HG03139 (cell line): ENCODE results near the gene NR1H2.
A peak's percentile ranks its signal among the peaks of the same experiment; 100 is the strongest.
"Not testable (repeated sequence)": the region's sequence is repeated elsewhere in the genome, so short reads cannot be mapped to it uniquely, and the experiment has no call there.

Experiments
- ATAC-seq: cut with Tn5 transposase; IDR thresholded peaks from one replicate; pipeline ENCODE4 v1.9.1; 2021; ENCODE audit not compliant: unreplicated experiment

The NR1H2 gene

DNA sequence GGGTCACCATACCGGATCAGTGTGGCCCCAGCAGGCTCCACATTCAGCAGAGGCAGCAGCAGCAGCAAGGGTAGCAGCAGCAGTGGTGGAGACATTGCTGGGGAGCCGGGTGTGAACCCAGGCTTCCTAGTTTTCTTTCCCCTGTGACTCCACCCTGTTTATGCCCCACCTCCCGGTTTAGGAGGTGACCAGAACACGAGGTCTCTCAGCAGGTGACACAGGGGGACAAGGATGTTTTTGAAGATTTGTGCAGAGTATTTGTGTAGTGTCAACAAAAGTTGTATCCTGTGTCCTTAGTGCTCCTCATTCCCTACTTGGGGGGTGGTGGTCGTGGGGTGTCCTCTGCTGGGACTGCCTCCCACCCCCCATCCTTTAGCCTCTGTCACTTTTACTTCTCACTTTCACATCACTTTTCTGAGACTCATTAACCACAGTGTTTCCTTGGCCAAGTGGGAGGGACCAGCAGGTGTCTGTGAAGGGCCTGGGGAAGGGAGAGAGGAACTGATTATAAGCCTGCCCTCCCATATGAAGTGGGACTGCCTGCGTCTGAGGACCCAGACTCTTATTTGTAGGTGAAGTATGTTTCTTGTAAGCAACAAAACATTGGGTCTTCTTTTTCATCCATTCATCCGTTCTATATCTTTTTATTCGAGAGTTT, 31.5 kb upstream of the NR1H2 start:
- ATAC-seq = peak; percentile 42

DNA sequence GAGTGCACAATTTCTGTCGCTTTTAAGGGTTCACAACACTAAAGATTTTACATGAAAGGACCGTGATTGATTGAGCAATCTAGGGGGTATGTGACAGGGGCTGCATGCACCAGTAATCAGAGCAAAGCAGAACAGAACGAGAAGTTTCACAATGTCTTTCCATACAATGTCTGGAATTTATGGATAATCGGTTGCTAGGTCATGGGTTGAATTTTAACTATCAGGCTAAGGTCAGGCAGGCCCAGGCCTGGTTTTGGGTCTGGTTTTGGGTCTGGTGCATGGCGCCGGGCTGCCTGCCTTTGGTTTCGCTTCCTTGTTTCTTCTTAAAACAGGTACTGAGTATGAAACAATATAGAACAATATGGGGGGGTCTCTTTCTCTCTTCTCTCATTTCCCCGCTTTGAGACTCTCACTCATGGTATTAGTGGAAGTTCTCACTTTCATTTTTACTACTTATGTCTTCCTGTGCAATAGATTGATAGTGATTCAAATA, 29.1 kb upstream of the NR1H2 start:
- not testable (repeated sequence) for ATAC-seq

DNA sequence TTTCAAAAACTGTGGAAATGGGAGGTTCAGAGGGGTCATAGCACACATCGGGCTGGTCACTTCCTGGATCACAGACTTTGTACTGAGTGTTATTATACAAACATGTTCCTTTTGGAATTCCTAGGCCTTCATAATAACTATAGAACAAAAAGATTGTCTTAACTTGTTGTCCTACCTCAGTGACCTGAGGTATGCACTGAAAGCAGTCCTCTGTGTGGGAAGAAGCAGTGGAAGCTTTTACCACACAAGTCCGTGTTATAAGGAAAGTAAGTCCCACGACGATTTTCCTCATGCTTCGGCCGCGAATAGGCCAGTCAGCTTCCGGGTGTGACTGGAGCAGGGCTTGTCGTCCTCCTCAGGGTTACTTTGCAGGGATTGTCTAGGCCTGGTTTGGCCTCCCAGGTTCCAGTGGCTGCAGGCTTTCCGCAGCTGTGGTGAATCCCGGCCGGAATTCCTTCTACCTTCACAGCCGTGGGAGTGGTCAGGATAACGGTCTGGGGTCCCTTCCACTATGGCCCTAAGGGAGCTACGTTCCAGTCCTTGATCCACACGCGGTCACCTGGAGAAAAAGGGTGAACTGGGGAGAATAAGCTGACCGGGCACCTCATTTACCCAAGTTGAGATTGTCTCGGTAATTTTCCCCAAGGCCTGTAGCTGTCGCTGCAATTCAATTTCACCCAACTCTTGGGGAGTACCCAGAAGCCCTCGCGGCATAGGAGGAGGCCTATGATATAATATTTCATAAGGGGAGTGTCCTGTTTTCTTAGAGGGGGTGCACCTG, 26.8 kb upstream of the NR1H2 start:
- ATAC-seq = no peak

DNA sequence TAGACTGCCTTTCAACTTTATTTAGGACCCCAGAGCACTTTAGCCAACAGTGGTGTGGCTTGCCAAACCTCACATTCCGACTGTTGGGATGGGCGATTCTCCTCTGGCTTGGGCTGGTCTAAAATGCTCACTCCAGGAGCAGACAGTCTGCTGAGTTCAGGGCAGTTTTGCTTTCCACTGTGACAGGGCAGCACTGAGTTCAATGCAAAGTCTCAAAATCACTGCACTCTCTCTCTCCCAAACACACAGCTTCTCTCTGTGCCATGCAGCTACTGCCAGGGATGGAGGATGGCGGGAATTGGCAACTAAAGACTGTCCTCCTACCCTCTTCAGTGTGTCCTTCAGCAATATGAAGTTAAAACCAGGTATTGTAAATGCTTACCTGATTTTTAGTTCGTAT, 24.0 kb upstream of the NR1H2 start:
- ATAC-seq = no peak

DNA sequence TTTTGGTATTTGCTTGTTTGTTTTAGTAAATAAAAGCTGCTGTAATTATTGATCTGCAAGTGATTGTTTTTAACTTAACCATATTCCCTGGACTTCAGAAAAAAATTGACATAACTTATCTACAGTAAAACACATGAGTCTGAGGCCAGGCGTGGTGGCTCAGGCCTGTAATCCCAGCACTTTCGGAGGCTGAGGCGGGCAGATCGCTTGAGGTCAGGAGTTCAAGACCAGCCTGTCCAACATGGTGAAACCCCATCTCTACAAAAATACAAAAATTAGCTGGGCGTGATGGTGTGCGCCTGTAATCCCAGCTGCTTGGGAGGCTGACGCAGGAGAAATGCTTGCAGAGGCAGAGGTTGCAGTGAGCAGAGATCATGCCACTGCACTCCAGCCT, 22.8 kb upstream of the NR1H2 start:
- ATAC-seq = not testable (repeated sequence)

DNA sequence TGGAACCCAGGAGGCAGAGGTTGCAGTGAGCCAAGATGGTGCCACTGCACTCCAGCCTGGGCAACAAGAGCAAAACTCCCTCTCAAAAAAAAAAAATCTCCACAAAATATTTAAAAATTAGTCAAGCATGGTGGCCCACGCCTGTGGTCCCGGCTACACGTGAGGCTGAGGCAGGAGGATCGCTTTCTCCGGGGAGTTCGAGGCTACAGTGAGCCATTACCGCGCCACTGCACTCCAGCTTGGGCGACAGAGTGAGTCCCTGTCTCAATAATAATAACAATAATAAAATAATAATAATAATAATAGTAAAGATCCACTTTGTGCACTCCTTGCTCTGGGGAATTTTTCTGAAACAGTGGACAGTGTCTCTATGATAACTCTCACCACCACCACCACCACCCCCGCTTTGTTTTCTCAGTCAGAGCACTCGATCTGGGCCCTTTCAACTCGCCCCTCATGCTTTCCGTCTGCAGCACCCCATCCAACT, 19.5 kb upstream of the NR1H2 start:
- no peak for ATAC-seq

DNA sequence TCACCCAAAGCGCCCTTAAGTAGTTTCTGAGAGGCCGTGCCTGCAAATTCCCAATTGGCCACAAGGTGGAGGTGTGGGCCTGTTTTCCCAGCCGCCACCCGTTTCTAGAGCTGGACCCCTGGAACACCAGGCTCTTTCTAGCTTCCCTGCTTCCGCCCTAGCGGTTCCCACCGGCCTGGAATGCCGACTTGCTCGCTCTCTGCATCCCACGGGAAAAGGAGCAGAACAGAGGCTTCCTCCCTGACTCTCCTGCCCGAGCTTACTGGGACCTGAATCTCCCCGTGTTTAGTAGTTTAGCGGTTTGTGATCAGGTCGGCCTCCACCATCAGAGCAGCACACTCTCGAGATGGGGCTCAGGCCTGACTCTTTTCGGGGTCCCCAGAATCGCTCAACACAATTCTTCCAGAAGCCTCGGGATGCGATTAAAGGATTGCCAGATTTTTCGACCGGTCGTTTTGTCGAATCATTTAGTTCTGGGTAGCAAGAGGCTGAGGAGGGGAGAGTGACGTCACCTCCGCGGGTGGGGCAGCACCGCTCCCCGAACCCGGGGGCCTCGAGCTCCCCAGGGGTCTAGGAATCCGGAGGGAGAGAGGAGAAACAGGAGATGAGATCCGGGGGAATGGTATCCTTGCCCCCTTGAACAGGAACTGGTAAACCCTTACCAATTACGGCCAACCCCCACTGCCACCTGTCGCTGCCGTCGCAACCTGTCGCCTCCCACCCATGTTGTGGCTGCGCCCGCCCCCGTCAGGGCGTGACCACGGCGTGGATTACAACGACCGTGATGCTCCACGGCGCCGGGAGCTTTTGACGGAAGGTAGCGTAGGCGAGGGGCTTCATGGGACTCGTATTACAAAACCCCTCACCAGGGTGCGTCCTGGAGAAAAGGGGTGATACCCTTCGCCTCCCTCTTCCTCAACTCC, 18.8 kb upstream of the NR1H2 start:
- ATAC-seq = no peak

DNA sequence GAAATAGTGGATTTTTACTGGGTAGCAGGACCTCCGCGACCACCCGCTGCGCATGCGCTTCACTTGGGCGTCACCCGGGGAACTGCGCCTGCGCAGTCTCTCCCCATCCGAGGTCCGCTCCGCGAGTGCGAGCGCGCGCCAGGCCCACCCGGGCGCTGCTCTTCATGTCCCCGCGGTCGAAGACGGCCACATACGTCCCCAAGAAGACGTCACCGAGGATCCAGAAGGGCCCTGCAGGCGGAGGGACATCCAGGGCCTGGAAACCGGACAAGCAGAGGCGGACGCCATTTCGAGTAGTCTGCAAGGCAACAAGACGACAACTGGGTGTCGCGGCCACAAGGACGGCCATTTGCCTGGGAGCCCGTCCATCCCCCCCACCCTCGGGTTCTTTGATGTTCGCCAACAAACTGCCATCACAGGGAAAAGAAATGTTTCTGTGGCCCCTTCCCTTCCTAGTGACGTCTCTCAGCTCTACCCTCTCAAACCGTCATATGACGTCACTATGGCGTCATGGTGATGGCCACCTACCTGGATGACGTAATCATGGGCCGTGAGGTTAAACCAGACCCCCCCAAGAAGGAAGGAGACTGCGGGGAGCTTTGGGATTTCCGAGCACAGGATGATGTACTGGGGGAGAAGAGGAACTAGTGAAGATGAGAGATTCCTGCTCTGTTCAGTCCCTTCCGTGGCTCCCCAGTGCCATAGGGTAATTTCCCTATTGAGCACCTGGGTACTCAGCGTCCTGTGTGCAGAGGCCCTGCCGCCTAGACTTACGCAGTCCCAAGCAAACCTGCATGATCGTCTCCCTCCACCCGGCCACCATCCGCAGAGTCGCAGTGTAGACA, 17.6 kb upstream of the NR1H2 start:
- ATAC-seq = no peak

DNA sequence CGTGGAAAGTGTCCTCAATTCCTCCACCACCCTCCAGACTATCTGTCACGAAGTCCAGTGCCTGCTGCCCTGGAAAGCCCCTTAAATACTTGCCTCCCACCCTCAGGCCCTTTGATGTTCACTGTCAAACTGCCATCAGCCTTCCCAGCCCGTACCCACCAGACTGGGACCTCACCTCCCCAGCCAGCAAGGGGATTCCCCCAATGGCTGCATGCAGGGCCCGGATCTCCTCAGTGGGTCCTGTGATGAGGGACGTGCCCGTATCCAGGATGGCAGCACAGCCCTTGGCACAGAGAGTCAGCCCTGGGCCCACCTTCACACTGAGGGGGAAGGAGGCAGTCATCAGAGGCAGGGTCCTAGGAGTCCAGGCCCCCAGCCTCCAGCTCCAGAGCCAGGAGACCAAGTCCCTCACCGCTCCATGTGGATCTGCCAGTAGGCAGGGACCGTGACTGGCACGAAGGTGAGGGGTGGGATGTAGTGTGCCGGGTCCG, 16.9 kb upstream of the NR1H2 start:
- no peak for ATAC-seq

DNA sequence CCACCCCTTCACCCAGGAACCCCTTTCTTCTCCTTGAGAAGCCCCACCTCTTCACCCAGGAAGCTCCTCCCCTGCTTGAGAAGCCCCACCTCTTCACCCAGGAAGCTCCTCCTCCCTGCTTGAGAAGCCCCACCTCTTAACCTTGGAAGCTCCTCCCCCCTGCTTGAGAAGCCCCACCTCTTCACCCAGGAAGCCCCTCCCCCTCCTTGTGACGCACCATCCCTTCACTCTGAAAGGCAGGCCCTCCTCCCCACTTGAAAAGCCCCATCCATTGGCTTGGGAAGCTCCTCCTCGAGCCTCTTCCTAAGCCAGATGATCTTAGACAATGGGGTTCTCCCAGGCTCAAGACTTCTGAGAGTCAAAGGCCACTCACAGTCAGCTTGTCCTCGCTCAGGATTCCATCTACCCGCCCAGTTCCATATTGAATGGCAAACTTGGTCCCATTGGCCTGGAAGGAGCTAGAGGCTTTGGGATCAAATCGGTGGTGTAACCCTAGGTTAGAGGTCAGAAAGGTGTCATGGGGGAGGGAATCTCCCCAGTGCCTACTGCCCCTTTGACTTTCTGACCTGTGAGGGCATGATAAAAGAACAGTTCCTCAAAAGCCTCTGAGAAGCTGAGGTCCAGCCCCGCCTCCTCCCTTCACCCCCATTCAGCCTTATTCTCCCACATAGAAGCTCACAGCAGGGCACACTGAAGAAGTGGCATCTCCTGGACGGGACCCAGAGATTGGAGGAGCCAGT, 14.8 kb upstream of the NR1H2 start:
- ATAC-seq = no peak

DNA sequence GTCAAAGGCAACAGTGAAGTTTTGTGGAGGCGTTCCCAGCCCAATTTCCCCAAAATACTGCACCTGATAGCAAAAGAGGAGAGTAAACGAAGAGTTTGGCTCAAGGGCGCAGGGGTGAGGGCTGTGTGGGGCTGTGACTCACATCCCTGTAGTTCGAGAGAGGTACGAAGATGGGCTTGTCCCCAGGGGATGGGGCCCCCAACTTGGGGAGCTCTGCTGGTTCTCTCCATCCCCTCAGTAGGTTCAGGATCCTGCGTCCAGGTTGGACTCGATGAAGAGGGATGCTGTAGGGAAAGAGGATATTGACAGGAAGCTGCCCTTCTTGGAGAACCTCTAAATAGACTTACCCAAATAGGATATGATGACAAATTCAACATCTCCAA, 14.2 kb upstream of the NR1H2 start:
- no peak for ATAC-seq

DNA sequence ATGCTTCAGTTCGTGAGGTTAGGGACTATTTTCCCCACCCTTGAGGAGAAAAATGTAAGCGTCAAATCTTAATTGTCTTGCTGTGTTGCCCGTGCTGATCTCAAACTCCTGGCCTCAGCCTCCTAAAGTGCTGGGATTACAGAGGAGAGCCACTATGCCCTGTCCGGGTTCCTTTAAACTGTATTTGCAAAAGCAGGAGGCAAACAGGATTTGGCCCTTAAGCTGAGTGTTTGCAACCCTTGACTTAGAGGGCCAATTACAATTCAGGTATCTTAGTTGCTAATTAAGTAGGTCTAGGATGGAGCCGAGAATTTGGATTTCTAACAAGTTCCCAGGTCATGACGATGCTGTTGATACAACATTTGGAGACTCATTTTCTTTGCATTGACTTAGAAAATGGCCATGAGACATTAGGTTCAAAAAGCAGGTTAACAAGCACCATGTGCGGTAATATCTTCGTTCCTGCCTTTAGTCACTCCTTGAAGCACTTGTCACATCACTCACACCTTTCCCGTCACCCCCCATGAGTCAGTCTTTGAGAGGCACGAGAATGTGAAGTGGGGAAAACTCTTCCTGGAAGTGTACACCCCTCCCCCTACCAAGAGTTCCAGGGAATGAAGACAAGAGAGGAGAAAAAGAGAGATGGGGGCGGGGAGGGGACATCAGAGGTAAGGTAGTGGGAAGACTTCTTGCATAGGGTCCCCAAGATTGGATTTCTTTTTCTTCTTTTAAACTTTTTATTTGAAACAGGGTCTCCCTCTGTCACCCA, 13.4 kb upstream of the NR1H2 start:
- no peak for ATAC-seq

DNA sequence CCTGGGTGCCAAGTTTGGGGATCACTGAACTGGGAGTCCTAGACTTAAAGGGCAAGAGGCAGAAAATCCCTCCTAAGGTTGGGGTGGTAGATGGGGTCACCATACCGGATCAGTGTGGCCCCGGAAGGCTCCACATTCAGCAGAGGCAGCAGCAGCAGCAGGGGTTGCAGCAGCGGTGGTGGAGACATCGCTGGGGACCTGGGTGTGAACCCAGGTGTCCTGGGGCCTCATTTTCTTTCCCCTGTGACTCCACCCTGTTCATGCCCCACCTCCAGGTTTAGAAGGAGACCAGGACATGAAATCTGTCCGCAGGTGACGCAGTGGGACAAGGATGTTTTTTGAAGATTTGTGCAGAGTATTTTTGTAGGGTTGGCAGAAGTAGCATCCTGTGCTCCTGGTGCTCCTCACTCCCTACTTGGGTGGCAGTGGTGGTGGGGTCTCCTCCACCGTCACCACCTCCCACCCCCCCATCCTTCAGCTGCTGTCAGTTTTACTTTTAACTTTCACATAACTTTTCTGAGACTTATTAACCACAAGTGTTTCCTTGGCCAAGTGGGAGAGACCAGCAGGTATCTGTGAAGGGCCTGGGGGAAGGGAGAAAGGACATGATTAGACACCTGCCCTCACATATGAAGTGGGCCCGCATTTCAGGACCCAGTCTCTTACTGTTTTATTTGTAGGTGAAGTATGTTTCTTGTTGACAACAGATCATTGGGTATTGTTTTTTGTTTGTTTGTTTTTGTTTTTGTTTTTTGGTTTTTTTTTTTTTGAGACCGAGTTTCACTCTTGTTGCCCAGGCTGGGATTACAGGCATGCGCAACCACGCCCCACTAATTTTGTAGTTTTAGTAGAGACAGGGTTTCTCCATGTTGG, 10.6 kb upstream of the NR1H2 start, which contains the start of gene NAPSA:
TSS of gene NAPSA (minus strand) at position 206 of the 873 bp plus-strand sequence. CDS start at position 188, 18 bp downstream.
- no peak for ATAC-seq

DNA sequence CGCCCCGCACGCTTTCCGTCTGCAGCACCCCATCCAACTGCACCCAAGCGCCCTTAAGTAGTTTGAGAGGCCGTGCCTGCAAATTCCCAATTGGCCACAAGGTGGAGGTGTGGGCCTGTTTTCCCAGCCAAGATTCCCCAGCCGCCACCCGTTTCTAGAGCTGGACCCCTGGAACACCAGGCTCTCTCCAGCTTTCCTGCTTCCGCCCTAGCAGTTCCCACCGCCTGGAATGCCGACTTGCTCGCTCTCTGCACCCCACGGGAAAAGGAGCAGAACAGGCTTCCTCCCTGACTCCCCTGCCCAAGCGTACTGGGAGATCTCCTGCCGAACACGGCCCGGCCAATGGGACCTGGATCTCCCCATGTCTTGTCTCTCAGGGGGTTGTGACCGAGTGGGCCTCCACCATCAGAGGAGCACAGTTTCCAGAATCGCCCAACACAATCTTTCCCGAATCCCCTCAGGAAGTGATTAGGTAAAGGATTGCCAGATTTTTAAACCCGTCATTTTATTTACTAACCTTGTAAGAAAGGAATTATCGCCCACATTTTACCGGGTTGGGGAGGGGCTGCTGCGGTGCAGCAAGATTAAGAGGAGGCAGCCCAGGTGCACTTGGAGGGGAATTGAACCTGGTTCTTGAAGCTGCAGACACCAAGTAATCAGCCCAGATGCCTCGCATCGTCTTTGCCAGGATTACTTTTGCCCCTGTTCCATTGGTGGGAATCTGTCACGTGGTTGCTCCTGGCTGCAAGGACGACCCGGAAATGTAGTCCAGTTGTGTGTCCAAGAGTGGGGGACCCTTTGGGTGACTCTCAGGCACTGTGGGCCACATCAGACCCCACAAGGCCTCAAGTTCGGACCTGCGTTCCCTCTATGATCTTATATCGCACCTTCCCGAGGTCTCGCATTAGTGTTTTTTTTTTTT, 7.3 kb upstream of the NR1H2 start:
- ATAC-seq = no peak

DNA sequence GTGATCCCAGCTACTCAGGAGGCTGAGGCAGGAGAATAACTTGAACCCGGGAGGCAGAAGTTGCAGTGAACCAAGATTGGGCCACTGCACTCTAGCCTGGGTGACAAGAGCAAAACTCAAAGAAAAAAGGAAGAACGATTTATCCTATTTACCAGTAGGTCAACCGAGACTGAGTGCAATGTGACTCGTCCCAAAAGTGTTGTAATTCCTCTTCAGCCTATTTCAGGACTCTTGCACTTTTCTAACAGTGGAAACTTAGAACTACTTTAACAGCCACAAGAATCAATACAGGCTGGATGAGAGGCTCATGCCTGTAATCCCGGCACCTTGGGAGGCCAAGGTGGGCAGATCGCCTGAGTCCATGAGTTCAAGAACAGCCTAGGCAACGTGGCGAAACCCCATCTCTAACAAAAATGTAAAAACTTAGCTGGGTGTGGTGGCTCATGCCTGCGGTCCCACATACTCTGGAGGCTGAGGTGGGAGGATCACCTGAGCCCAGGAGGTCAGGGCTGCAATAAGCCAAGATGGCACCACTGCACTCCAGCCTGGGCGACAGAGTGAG, 4.3 kb upstream of the NR1H2 start:
- no peak for ATAC-seq

DNA sequence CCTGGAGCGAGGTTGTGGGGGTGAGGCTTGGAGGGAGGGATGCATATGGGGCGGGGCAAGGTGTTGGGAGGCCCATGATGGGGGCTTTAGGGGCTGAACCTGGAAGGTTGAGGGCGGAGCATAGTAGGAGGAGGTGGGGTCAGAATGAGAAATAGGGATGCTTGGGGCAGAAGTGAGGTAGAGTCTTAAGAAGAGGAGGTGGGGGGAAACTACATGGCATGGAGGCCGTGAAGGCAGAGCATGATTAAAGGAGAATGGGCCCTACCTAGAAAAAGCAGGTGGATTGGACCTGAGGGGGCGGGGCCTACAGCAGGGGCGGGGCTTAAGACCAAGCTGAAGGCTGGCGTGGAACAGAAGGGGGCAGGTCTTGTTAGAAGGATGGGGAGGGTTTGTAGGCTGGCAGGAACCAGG, 799 bp downstream of the NR1H2 start:
- ATAC-seq = no peak
